GM18511 (cell line): ENCODE results near the gene CUL9.

ENCODE experiments used
- ATAC-seq: cut with Tn5 transposase; IDR thresholded peaks from one replicate; pipeline ENCODE4 v1.9.1; 2021; ENCODE audit warnings: mild to moderate bottlenecking, moderate library complexity; ENCODE audit not compliant: unreplicated experiment

The CUL9 gene

DNA sequence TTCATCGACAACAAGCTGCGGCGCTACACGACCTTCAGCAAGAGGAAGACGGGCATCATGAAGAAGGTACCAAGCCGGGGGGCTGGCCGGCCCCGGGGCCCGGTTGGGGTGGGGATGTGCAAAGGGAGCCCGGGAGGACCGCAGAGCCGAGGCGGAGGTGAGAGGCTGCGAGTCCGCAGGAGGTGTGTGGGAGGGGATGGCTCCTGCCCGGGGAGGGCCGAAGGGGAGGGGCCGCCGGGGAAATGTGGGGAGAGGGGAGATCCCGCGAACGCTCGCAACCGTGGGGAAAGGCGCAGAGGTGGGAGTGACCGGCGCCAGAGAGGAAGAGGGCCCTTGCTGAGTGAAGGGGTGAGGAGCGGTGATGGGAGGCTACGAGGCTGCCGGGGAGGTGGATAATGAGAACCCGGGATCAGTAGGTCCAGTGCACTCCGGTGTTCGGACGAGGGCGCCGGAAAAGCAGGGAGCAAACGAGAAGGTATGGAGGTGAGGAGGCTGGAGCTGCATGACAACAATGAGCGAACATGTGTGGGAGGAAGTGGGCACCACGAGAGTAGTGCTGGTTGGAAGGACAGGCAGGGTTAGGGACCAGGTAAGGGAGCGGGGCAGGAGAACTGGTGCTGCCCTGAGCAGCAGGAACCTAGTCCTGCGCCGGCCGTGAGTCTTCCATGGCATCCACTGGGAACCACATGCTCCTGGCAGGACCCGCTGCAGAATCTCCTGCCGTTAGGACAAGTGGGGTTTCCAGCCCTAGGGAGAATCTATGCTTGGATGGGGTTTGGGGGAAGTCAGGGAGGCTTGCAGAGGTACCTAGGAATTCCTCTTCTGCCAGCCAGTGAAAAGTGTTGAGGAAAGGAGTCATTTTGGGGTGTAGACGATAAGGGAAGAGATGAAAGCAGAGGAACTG lies 9.6 kb upstream of the CUL9 start:
- no peak for ATAC-seq

DNA sequence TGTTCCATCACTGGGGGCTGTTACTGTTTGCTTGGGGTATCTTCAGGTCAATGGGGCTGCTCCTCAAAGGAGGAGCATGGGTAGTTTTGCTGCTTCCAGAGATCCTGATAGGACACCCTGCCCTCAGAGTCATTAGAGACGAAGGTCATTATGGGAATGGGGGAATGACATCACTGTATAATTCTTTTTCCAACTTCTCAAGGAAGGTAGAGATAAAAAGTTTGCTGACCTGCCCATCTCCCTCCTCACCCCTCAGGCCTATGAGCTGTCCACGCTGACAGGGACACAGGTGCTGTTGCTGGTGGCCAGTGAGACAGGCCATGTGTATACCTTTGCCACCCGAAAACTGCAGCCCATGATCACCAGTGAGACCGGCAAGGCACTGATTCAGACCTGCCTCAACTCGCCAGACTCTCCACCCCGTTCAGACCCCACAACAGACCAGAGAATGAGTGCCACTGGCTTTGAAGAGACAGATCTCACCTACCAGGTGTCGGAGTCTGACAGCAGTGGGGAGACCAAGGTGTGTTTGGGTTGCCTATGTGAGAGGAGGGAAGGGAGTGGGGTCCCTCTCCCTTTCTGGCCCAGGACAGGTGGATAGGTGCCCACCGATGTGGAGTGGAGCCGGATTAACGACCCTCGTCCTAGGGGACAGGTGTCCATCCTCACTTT lies 8.3 kb upstream of the CUL9 start:
- no peak for ATAC-seq

DNA sequence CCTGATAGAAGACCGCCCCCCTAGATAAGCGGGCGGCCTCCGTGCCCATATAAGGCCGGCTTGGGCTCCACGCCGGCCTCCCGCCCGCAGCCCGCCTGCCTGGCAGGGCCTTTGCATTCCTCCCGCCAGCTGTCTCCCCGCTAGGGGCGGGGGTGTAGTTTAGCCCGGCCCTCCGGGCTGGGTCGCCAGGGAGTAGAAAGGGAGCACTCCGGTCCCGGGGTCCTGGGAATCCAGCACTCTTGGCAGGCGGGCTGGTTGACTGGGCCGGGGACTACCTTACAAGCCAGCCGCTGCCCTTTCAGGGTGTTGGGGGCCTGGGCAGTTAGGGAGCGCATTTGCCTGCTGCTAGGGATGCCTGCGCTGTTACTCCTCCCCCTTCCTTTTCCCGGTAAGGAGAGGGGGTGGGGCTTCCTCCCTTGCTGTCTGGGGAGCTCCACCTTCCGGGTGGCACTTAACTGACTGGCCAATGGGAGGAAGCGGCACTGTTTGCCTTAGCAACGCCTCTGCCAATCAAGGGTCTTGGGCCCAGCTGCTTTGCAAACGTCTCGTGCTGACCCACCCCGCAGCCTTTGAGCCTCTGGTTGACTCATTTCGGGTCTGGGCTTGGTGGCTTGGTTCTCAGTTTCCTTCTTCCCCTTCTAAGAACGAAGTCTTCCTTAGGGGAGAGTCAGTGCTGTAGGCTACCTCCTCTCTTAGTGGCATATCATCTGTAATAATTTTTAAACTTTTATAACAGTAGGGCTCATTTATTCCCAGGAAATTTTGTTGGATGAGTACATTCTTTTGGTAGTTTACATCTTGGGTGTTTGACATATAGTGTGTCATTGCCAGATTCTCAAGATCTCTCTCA lies 7.5 kb upstream of the CUL9 start:
- ATAC-seq, result peak; percentile 70

DNA sequence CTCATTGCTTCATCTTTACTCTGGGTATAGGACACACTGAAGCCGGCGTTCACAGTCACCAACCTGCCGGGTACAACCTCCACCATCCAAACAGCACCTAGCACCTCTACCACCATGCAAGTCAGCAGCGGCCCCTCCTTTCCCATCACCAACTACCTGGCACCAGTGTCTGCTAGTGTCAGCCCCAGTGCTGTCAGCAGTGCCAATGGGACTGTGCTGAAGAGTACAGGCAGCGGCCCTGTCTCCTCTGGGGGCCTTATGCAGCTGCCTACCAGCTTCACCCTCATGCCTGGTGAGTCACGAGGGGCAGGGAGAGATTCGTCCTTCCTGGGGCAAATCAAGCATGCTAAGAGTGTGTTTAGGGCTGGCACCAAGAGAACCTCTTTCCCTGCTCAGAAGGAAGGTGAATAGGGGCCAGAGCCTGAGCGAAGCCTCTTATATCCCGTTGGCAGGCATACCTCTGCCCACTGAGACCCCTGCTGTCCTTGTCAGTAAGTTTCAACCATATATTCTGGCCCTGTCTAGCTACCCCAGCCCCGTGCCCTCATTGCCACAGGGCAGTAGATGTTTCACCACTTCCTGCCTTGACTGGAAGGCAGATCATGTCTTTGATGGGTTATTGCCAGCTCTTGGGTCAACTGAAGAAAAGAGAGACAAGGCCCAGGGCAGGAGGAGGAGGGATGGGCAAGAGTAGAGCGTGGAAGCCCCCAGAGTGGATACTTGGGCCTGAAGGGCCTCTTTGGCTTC lies 6.1 kb upstream of the CUL9 start:
- no peak for ATAC-seq

DNA sequence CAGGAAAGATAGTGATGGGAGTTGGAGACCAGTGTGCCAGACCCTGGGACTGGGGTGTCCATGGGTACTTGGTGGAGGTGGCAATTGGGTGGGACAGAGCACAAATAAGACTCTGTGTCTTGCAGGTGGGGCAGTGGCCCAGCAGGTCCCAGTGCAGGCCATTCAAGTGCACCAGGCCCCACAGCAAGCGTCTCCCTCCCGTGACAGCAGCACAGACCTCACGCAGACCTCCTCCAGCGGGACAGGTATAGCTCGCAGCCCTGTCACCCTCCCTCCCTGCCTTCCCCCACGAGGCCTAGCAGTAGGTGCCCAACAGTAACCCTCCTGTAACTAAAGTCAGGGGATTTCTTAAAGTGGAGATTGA lies 5.6 kb upstream of the CUL9 start:
- no peak for ATAC-seq

DNA sequence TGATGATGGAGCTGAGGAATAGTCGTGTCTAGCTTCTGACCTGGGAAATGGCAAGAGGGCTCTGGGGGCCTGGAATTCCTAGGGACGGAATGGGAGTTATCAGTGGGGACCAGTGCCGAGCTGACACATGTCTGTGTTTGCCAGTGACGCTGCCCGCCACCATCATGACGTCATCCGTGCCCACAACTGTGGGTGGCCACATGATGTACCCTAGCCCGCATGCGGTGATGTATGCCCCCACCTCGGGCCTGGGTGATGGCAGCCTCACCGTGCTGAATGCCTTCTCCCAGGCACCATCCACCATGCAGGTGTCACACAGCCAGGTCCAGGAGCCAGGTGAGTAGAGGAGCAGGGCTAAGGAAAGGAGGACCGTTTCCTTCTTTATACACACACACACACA lies 3.8 kb upstream of the CUL9 start:
- no peak for ATAC-seq

DNA sequence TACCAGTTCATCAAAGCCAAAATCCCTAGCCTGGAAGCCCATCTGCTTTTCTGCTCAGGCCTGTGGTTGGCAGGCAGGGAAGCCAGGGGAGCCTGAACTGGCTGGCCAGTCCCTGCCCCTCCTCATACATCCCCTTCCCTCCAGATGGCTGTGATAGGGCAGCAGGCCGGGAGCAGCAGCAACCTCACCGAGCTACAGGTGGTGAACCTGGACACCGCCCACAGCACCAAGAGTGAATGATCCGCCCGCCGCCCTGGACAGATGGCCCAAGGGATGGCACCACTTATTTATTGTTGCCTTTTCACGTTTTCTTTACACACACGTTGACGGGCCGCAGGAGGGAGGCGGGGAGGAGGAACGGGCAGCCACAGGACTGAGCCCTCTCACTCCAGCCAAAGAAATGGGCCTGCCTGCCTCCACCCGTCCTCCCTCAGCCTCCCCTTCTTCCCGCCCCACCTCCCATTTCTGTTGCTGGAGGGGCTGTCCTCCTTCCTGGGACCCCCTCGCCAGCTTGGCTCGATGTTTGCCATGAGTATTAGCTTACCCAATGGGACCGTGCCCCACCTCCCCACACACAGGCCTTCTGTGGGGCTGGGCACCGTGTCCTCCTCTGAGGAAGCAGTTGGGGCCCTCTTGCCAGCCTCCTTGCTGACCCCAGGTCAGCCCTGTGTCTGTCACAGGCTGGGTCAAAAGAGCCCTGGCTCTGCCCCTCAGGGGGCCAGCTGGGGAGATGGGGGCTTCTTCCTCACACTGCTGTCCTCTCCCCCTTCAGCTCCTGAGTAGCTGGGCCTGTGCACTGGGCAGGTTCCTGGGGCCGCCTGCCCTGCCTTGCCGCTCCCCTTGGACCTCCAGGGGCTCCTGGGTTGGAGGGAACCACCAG lies 2.8 kb upstream of the CUL9 start:
- ATAC-seq, result no peak

DNA sequence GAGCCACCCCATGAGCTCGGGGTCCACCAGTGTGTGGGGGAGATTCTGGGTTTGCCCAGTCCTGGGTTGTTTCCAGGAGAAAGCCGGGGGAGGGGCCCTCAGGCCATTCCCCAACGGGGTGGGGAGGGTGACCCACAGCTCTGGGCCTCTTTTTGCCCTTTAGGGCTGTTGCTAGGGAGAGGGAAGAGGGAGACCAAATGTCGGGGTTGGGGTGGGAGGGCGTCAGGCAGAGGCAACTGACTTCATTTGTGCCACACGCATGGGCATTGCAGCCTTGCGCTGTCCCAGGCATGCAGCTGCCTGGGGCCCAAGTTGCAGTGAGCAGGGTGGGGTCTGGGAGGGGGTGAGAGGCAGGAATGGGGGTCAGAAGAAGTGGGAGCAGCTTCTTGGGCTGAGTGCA lies 1.9 kb upstream of the CUL9 start:
- no peak for ATAC-seq

DNA sequence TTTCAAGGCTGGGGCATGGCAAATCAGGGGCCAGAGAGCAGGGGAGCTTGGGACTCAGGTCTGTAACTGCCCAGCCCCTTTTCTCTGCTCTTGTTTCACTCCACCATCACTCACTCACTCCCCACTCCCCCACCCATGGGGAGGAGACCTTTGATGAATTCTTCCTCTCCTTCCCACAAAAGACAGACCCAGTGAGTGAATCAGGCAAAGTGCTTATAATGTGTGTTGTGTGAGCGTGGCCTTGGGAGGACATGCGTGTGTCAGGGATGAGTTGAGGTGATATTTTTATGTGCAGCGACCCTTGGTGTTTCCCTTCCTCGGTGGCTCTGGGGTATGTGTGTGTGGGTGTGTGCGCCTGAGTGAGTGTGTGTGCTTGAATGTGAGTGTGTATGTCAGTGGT lies 1.0 kb upstream of the CUL9 start:
- no peak for ATAC-seq

DNA sequence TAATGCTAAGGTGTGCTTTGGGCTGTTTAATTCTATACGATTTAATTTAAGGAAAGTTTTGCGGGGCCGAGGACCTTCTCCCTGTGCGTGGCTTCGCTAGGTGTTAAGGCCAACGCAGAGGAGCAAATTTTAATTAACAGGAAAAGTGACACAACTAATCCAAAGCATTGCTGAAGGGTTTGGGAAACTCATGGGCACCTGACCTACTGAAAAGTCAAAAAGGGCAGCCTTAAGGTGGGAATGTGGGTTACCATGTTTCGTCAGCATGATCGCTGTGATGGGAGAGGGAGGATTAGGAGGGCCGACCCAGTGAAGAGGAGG lies 415 bp upstream of the CUL9 start:
- no peak for ATAC-seq

DNA sequence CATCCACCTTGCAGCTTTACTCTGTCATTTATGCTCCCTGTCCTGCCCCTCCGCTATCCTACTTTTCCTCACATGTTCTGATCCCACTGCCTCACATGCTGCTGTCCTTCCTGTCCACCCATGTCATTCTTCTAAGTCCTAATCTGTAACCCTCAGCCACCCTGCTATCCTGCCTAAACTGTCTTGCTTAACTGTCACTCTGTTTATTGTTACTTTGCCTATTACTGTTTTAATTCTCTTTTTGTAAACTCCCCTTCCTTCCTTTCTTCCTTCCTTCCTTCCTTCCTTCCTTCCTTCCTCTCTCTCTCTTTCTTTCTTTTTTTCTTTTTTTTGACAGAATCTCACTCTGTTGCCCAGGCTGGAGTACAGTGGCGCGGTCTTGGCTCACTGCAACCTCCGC lies 1.4 kb downstream of the CUL9 start:
- no peak for ATAC-seq

DNA sequence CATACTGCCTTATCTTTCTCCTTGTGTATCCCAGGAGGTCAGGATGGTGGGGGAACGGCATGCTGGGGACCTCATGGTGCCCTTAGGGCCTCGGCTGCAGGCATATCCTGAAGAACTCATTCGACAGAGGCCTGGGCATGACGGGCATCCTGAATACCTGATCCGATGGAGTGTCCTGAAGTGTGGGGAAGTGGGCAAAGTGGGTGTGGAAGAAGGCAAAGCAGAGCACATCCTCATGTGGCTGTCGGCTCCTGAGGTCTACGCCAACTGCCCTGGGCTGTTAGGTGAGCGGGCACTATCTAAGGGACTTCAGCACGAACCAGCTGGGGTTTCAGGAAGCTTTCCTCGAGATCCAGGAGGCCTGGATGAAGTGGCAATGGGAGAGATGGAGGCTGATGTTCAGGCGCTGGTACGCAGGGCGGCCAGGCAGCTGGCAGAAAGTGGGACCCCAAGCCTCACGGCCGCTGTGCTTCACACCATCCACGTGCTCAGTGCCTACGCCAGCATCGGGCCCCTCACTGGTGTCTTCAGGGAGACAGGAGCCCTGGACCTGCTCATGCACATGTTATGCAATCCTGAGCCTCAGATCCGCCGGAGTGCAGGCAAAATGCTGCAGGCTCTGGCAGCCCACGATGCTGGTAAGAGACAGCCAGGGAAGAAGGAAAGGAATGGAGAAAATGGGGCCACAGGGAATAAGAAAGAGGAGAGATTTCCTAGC lies 2.4 kb downstream of the CUL9 start:
- ATAC-seq, result no peak

DNA sequence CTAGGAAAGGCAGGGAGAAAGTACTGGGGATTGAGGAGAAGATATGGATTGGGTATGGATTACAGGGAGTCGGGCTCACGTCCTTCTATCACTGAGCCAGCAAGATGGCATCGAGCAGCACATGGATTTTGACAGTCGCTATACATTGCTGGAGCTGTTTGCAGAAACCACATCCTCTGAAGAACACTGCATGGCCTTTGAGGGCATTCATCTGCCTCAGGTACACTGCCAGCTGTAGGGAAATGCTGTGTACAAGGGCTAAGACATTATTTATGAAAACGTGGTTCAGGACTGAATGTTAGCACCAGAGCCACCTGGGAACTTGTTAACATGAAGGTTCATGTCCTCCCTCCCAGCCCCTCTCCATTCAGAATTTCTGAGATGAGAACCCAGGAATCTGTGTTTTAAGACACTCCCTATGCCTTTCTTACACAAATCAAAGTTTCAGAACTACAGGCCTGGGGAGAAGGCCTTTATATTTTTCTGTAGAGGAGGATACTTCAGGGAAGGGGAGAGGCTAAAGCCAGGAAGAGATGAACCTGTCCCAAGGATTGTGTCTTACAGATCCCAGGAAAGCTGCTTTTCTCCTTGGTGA lies 3.5 kb downstream of the CUL9 start:
- no peak for ATAC-seq

DNA sequence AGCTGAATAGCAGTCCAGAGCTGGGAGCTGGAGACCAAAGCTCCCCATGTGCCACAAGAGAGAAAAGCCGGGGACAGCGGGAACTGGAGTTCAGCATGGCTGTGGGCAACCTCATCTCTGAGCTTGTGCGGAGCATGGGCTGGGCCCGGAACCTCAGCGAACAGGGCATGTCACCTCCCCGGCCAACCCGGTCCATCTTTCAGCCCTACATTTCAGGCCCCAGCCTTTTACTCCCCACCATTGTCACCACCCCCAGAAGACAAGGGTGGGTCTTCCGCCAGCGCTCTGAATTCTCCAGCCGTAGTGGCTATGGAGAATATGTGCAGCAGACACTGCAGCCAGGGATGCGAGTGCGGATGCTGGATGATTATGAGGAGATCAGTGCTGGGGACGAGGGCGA lies 4.0 kb downstream of the CUL9 start:
- ATAC-seq, result no peak

DNA sequence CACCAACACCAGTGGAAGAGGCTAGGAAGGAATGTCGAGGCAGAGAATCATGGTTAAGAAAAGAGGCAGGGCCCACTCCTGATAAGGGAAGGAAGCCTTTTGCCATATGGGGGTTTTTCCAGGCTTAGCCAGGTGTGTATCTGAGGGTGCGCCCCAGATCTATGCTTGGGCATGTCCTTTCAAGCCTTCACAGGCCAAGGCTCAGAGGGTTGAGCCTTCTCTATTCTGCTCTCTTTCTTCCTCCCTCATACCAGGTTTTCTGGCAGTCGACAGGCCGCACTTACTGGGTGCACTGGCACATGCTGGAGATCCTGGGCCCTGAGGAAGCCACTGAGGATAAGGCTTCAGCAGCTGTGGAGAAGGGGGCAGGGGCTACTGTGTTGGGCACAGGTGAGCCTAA lies 4.7 kb downstream of the CUL9 start:
- no peak for ATAC-seq

DNA sequence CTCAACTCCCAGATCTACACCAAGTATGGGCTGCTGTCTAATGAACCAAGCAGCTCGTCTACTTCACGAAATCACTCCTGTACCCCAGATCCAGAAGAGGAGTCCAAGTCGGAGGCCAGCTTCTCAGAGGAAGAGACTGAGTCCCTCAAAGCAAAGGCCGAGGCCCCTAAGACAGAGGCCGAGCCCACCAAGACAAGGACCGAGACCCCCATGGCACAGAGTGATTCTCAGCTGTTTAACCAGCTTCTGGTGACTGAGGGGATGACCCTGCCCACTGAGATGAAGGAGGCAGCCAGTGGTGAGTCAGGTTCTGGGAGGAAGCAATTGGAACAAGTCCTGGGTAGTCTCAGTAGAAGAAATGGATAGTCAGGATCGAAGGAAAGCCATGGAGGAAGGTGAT lies 5.8 kb downstream of the CUL9 start:
- no peak for ATAC-seq

DNA sequence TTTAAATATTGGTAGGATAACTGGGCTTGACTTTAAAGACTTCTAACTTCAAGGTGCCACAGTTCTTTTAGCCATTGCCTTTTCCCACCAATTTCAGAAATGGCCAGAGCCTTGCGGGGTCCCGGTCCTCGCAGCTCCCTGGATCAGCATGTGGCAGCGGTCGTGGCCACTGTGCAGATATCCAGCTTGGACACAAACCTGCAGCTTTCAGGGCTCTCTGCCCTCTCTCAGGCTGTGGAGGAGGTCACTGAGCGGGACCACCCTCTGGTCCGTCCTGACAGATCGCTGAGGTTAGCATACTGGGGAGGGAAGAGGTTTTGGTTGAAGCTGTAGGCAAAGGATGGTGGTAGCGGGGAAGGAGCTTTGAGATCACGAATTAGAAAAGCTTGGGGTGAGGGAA lies 6.4 kb downstream of the CUL9 start:
- no peak for ATAC-seq

DNA sequence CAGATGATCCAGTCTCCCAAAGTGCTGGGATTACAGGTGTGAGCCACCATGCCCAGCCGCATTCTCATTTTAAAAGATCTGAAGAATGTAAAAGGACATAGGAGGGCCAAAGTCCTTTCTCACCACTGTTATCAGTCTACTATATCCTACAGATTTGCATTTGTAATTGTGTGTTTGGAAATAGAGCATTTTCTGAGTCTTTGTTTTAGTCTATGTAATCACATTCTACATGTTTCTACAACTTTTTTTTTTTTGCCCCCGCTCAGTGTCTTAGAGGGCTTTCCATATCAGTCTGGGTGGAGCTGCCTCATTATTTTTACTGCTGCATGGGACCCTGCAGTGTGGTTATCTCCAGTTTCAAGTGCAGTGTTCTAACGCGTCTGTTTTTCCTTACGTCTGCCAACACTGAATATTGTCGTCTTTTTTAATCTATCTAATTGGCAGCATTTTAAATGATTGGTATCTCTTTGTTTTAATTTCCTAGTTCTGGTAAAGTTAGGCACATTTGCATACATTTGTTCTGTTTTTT lies 7.8 kb downstream of the CUL9 start:
- ATAC-seq, result no peak

DNA sequence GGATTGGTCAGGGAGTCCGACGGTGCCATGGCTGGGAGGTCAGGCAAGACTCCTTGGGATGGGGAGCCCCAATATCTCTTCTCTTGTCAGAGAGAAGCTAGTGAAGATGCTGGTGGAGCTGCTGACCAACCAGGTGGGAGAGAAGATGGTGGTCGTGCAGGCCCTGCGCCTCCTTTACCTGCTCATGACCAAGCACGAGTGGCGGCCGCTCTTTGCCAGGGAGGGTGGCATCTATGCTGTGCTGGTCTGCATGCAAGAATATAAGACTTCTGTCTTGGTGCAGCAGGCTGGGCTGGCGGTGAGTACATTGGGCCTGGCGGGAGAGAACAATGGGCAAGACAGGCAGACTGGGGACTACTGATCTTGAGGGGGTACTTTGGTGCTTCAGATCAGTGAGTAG lies 10.9 kb downstream of the CUL9 start:
- ATAC-seq, result no peak
